Stimulated activated CD4-positive, alpha-beta T cell treated with anti-CD3 and anti-CD28 coated beads, Interleukin-4, amount 100 ng/mL, for 24 hours (primary cell): ENCODE measurements around the gene ITGA8.
"Not testable (repeated sequence)": the region's sequence is repeated elsewhere in the genome, so short reads cannot be mapped to it uniquely, and the experiment has no call there.

Source experiments
- DNase-seq: peaks from one replicate; pipeline ENCODE4 v3.0.0-alpha.2; 2020

ITGA8 gene

GRCh38 chr10:15489431-15489830 lies 230.3 kb downstream of the ITGA8 start:
- no peak for DNase-seq

GRCh38 chr10:15487376-15487775 lies 232.3 kb downstream of the ITGA8 start:
- DNase-seq = no peak

- no peak for DNase-seq
These were observed 233.3 kb downstream of the ITGA8 start for GRCh38 chr10:15486404-15486803.

GRCh38 chr10:15485684-15486316 lies 233.9 kb downstream of the ITGA8 start:
- DNase-seq = no peak

- no peak for DNase-seq
These were observed 234.7 kb downstream of the ITGA8 start for GRCh38 chr10:15485027-15485426.

- DNase-seq = no peak
These were observed 235.6 kb downstream of the ITGA8 start for GRCh38 chr10:15484128-15484527.

- no peak for DNase-seq
These were observed 236.3 kb downstream of the ITGA8 start for GRCh38 chr10:15483215-15484075.

GRCh38 chr10:15482156-15482555 lies 237.6 kb downstream of the ITGA8 start:
- DNase-seq = no peak

- DNase-seq = no peak
These were observed 240.8 kb downstream of the ITGA8 start for GRCh38 chr10:15478950-15479349.

GRCh38 chr10:15478429-15478828 lies 241.3 kb downstream of the ITGA8 start:
- DNase-seq = no peak

- no peak for DNase-seq
These were observed 243.4 kb downstream of the ITGA8 start for GRCh38 chr10:15476337-15476736.

GRCh38 chr10:15475439-15475838 lies 244.3 kb downstream of the ITGA8 start:
- not testable (repeated sequence) for DNase-seq

- DNase-seq = no peak
These were observed 245.1 kb downstream of the ITGA8 start for GRCh38 chr10:15474671-15475070.

GRCh38 chr10:15473396-15473767 lies 246.3 kb downstream of the ITGA8 start:
- DNase-seq = no peak

GRCh38 chr10:15472431-15473395 lies 247.0 kb downstream of the ITGA8 start:
- no peak for DNase-seq

GRCh38 chr10:15472008-15472407 lies 247.7 kb downstream of the ITGA8 start:
- no peak for DNase-seq

- DNase-seq = no peak
These were observed 250.6 kb downstream of the ITGA8 start for GRCh38 chr10:15469111-15469510.

GRCh38 chr10:15464381-15464780 lies 255.3 kb downstream of the ITGA8 start:
- DNase-seq = no peak
